DOHH2 (cell line): ENCODE data around the gene GRAP.

Experiments
- H3F3A ChIP-seq: fragments of 200-600 bp; sonication (generic), shearing (Covaris generic); 2 replicates; pipeline ENCODE4 v1.6.0; 2016; ENCODE audit warnings: antibody characterized with exemption, mild to moderate bottlenecking; ENCODE audit not compliant: control insufficient read depth, insufficient read depth
- H3K27ac ChIP-seq: fragments of 200-600 bp; sonication (generic); 2 replicates; pipeline ENCODE4 v1.5.1; 2014; ENCODE audit warnings: low read depth, mild to moderate bottlenecking, low read length, moderate library complexity
- H3K27me3 ChIP-seq: fragments of 200-600 bp; sonication (generic); 2 replicates; pipeline ENCODE4 v1.6.1; 2014; ENCODE audit warnings: mild to moderate bottlenecking, low read length, mixed read lengths; ENCODE audit not compliant: control insufficient read depth
- H3K36me3 ChIP-seq: fragments of 200-600 bp; sonication (generic); 2 replicates; pipeline ENCODE4 v1.6.1; 2014; ENCODE audit warnings: mild to moderate bottlenecking, low read length, moderate library complexity, mixed read lengths; ENCODE audit not compliant: control insufficient read depth
- H3K4me1 ChIP-seq: fragments of 200-600 bp; sonication (generic); 2 replicates; pipeline ENCODE4 v1.6.1; 2014; ENCODE audit warnings: mild to moderate bottlenecking, low read length, mixed read lengths; ENCODE audit not compliant: control insufficient read depth
- H3K4me2 ChIP-seq: fragments of 200-600 bp; sonication (generic); 2 replicates; pipeline ENCODE4 v1.6.0; 2014; ENCODE audit warnings: mild to moderate bottlenecking, low read length, moderate library complexity
- H3K4me3 ChIP-seq: fragments of 200-600 bp; sonication (generic); 2 replicates; pipeline ENCODE4 v1.5.1; 2014; ENCODE audit warnings: mild to moderate bottlenecking, low read length, mixed read lengths
- H3K79me2 ChIP-seq: fragments of 200-600 bp; sonication (generic); 2 replicates; pipeline ENCODE4 v1.6.1; 2014; ENCODE audit warnings: mild to moderate bottlenecking, low read length, mixed read lengths; ENCODE audit not compliant: control insufficient read depth
- H3K9me2 ChIP-seq: fragments of 200-600 bp; sonication (generic); replicated peaks from 2 replicates; pipeline ENCODE4 v1.6.1; 2014; ENCODE audit warnings: mild to moderate bottlenecking, low read length, mixed read lengths; ENCODE audit not compliant: control insufficient read depth
- H3K9me3 ChIP-seq: fragments of 200-600 bp; sonication (generic); 2 replicates; pipeline ENCODE4 v1.6.1; 2014; ENCODE audit warnings: antibody characterized with exemption, low read length, mixed read lengths; ENCODE audit not compliant: control insufficient read depth, insufficient read depth
- H4K20me1 ChIP-seq: fragments of 200-600 bp; sonication (generic); 2 replicates; pipeline ENCODE4 v1.6.0; 2014; ENCODE audit warnings: low read depth, mild to moderate bottlenecking, antibody characterized with exemption, low read length, moderate library complexity; ENCODE audit not compliant: control insufficient read depth, insufficient read depth
- CTCF ChIP-seq: fragments of 200-600 bp; sonication (generic); IDR thresholded peaks from one replicate; pipeline ENCODE4 v1.5.1; 2014; ENCODE audit warnings: antibody characterized with exemption, mild to moderate bottlenecking, low read depth, low read length; ENCODE audit not compliant: poor library complexity, severe bottlenecking
- EZH2phosphoT487 ChIP-seq: fragments of 200-600 bp; sonication (generic); IDR thresholded peaks from 2 replicates; pipeline ENCODE4 v1.6.1; 2017; ENCODE audit warnings: borderline replicate concordance, mild to moderate bottlenecking, antibody characterized with exemption, low read length, moderate library complexity, mixed read lengths

The GRAP gene

GRCh38 chr17:18981335-18981641, 65.5 kb downstream of the GRAP start:
- H3K4me3 ChIP-seq: no peak overlapping the region
- no peaks in the 10 kb centered on the region for H4K20me1 ChIP-seq
- peaks cover 21% of the 10 kb centered on the region for H3K36me3 ChIP-seq
- H3F3A ChIP-seq: no peaks in the 10 kb centered on the region
- H3K9me2 ChIP-seq: no peaks in the 10 kb centered on the region
- no peaks in the 10 kb centered on the region for H3K79me2 ChIP-seq
- H3K27ac ChIP-seq: no peak overlapping the region
- no peaks in the 10 kb centered on the region for H3K27me3 ChIP-seq
- H3K4me1 ChIP-seq: no peaks in the 10 kb centered on the region
- H3K9me3 ChIP-seq: no peaks in the 10 kb centered on the region
- TF ChIP-seq EZH2phosphoT487 (no peak), CTCF (no peak)
- no peak overlapping the region for H3K4me2 ChIP-seq

GRCh38 chr17:18980682-18981334, 65.9 kb downstream of the GRAP start:
- Histone ChIP-seq H3K79me2 (no peaks in the 10 kb centered on the region), H3K27me3 (no peaks in the 10 kb centered on the region), H3K36me3 (peaks cover 21% of the 10 kb centered on the region), H4K20me1 (no peaks in the 10 kb centered on the region), H3K4me2 (no peak overlapping the region), H3K9me2 (no peaks in the 10 kb centered on the region), H3K4me3 (no peak overlapping the region), H3K4me1 (no peaks in the 10 kb centered on the region), H3K27ac (no peak overlapping the region), H3F3A (no peaks in the 10 kb centered on the region), H3K9me3 (no peaks in the 10 kb centered on the region)
- TF ChIP-seq CTCF (no peak), EZH2phosphoT487 (no peak)

GRCh38 chr17:18978655-18979054, 68.1 kb downstream of the GRAP start:
- Histone ChIP-seq H3K9me2 (no peaks in the 10 kb centered on the region), H3K4me1 (no peaks in the 10 kb centered on the region), H3K9me3 (no peaks in the 10 kb centered on the region), H3F3A (no peaks in the 10 kb centered on the region), H3K4me2 (no peak overlapping the region), H4K20me1 (no peaks in the 10 kb centered on the region), H3K79me2 (no peaks in the 10 kb centered on the region), H3K36me3 (peaks cover 21% of the 10 kb centered on the region), H3K27ac (no peak overlapping the region), H3K4me3 (no peak overlapping the region), H3K27me3 (no peaks in the 10 kb centered on the region)
- no peak for TF ChIP-seq EZH2phosphoT487
- no peak for TF ChIP-seq CTCF
